ENCODE data around the gene APOA1. TPM values are rescaled to one million over a fixed set of nuclear protein-coding genes. Genes with fewer than 3 reads are reported as not detected.

Gene APOA1
- total and polyA plus RNA-seq, 10 of the 15 experiments (the other 5 are each of a cell fraction or from before 2014, with no cell fraction given): 0.10 to 2.4 (median 0.24) TPM; not detected in 3

- FAIRE-seq: no peak
- Histone ChIP-seq H3K9ac (ENCODE audit: control insufficient read depth, insufficient read depth, low read length) (no peak overlapping the region), H3K9me3 (replicated peaks; ENCODE audit: control insufficient read depth, insufficient read depth, low read length) (no peaks in the 10 kb centered on the region), H2AFZ (ENCODE audit: control insufficient read depth, low read depth, low read length) (no peak overlapping the region), H3K4me2 (ENCODE audit: control insufficient read depth, insufficient read depth) (no peak overlapping the region), H3K79me2 (ENCODE audit: control insufficient read depth, insufficient read depth, low read length) (no peaks in the 10 kb centered on the region), H3K36me3 (ENCODE audit: control insufficient read depth in 2 of 2, insufficient read depth in 2 of 2, low read length in 1 of 2) (peaks cover 9 to 18% of the 10 kb centered on the region in 2 experiments), H3K4me3 (no peak overlapping the region), H3K27ac (ENCODE audit: control insufficient read depth, insufficient read depth) (no peak overlapping the region), H3K4me1 (ENCODE audit: control insufficient read depth, insufficient read depth, low read length) (no peaks in the 10 kb centered on the region), H3K27me3 (replicated peaks in 1 of 2; ENCODE audit: control insufficient read depth in 2 of 2, insufficient read depth in 2 of 2, low read length in 1 of 2) (no peaks in the 10 kb centered on the region), H4K20me1 (ENCODE audit: control insufficient read depth, insufficient read depth) (no peaks in the 10 kb centered on the region)
- no TSS peak for BruUV-seq (replicated peaks)
- SMC1A ChIA-PET (ENCODE audit: uncharacterized antibody, unreplicated experiment): interaction anchor here (0.7 to 2.4 kb wide), 2 partner anchors 11 to 86 kb away, joined by 3 to 7 read pairs; no protein-coding TSS in a partner anchor
- DNase-seq (ENCODE audit: low read depth, low spot score): no peak
- CTCF ChIA-PET: interaction anchor here (1.5 kb wide), 1 partner anchor 77 kb away, joined by 3 read pairs; the partner anchor contains the start of gene APOA5
- intact Hi-C loops (cut with micrococcal nuclease; ENCODE audit: unreplicated experiment): no loop called here
- WGBS (ENCODE audit: insufficient coverage, insufficient replicate concordance, low lambda C conversion rate, missing lambda C conversion rate): 97% methylated on average over 3 of the region's 3 CpGs
- POLR2A ChIA-PET: no interaction called here
- no peak for ATAC-seq
- in situ Hi-C loops (cut with MboI): no loop called here
- RAD21 ChIA-PET (ENCODE audit: unreplicated experiment): no interaction called here
- TF ChIP-seq PAX8 (IDR thresholded peaks at IDR 0.05) (no peak), RCOR1 (conservative IDR thresholded peaks at IDR 0.05; ENCODE audit: low read depth, low read length) (no peak), CTCF (IDR thresholded peaks at IDR 0.05 in 2 of 3, conservative IDR thresholded peaks at IDR 0.05 in 1 of 3; ENCODE audit: control insufficient read depth in 2 of 3, extremely low read depth in 1 of 3, insufficient read depth in 1 of 3, low read depth in 3 of 3, low read length in 3 of 3) (no peak), PRDM15 (CRISPR knock-in tag; IDR thresholded peaks at IDR 0.05) (no peak), CBX3 (IDR thresholded peaks at IDR 0.05; ENCODE audit: borderline replicate concordance, low read depth) (no peak), ZNF384 (IDR thresholded peaks at IDR 0.05; ENCODE audit: borderline replicate concordance, low read depth, low read length) (no peak), SKIL (IDR thresholded peaks at IDR 0.05; ENCODE audit: low read depth, poor library complexity, severe bottlenecking) (no peak), BACH1 (IDR thresholded peaks at IDR 0.05; ENCODE audit: borderline replicate concordance) (no peak), USF1 (IDR thresholded peaks at IDR 0.05; ENCODE audit: borderline replicate concordance, extremely low read length, insufficient read depth, low read depth, low read length) (no peak), EP300 (IDR thresholded peaks at IDR 0.05; ENCODE audit: borderline replicate concordance in 1 of 2, control insufficient read depth in 1 of 2, low read depth in 2 of 2, low read length in 2 of 2) (no peak)
Observed at GRCh38 chr11:116868066-116868465, 30.6 kb upstream of the APOA1 start.
